HG03196 (cell line): ENCODE results near the gene ABCA1.
"Not testable (repeated sequence)": the region's sequence is repeated elsewhere in the genome, so short reads cannot be mapped to it uniquely, and the experiment has no call there.

ENCODE experiments used
- ATAC-seq: cut with Tn5 transposase; IDR thresholded peaks from one replicate; pipeline ENCODE4 v1.9.1; 2021; ENCODE audit not compliant: unreplicated experiment

Gene ABCA1

GRCh38 chr9:104907278-104907951 lies 20.5 kb downstream of the ABCA1 start:
- ATAC-seq: no peak

- no peak for ATAC-seq
Measured at GRCh38 chr9:104906441-104907277, 21.3 kb downstream of the ABCA1 start.

GRCh38 chr9:104905931-104906330 lies 22.0 kb downstream of the ABCA1 start:
- ATAC-seq: no peak

GRCh38 chr9:104905153-104905901 lies 22.6 kb downstream of the ABCA1 start:
- ATAC-seq: no peak

- no peak for ATAC-seq
Measured at GRCh38 chr9:104903609-104904008, 24.3 kb downstream of the ABCA1 start.

GRCh38 chr9:104900871-104901270 lies 27.1 kb downstream of the ABCA1 start:
- ATAC-seq: no peak

GRCh38 chr9:104900324-104900723 lies 27.6 kb downstream of the ABCA1 start:
- no peak for ATAC-seq

- no peak for ATAC-seq
Measured at GRCh38 chr9:104899759-104900247, 28.2 kb downstream of the ABCA1 start.

GRCh38 chr9:104898376-104898775 lies 29.6 kb downstream of the ABCA1 start:
- not testable (repeated sequence) for ATAC-seq

GRCh38 chr9:104896131-104896530 lies 31.8 kb downstream of the ABCA1 start:
- ATAC-seq: no peak

GRCh38 chr9:104895572-104895971 lies 32.4 kb downstream of the ABCA1 start:
- no peak for ATAC-seq

GRCh38 chr9:104892701-104893100 lies 35.3 kb downstream of the ABCA1 start:
- ATAC-seq: no peak

GRCh38 chr9:104890433-104890770 lies 37.6 kb downstream of the ABCA1 start:
- no peak for ATAC-seq

- no peak for ATAC-seq
Measured at GRCh38 chr9:104885818-104886709, 41.9 kb downstream of the ABCA1 start.

GRCh38 chr9:104883169-104883568 lies 44.8 kb downstream of the ABCA1 start:
- ATAC-seq: no peak

GRCh38 chr9:104882566-104882965 lies 45.4 kb downstream of the ABCA1 start:
- no peak for ATAC-seq

GRCh38 chr9:104882086-104882485 lies 45.9 kb downstream of the ABCA1 start:
- ATAC-seq: no peak

- ATAC-seq: no peak
Measured at GRCh38 chr9:104879555-104880309, 48.2 kb downstream of the ABCA1 start.

GRCh38 chr9:104876587-104876986 lies 51.4 kb downstream of the ABCA1 start:
- no peak for ATAC-seq

- ATAC-seq: no peak
Measured at GRCh38 chr9:104875897-104876296, 52.1 kb downstream of the ABCA1 start.
